Measurements from ENCODE around the gene MACROH2A2. TPM values are rescaled to one million over a fixed set of nuclear protein-coding genes. Genes with fewer than 3 reads are reported as not detected.

MACROH2A2 gene
- total and polyA plus RNA-seq, 2 of the 13 experiments (the other 11 are each of a cell fraction or from before 2014, with no cell fraction given): 9.8 to 43.1 TPM

DNA sequence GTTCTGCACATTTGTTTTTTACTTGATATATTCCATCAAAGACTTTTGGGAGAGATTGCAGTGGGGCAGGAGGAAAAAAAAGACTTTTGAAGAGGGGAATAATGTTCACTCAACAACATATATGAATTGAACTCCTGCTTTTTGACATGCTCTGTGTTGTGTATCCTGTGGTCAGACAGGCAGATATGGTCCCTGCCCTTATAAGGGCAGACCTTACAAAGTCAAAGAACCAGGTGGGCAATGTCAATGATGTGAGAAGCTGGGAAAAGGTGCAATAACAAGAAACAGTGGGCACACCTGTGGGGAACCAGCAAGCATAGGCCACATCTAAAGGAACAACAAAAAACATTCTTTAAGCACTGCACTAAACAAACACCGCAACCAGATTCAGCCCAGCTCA lies 71.8 kb downstream of the MACROH2A2 start:
- Histone ChIP-seq H3K9me3 (ENCODE audit: low read length) (no peaks in the 10 kb centered on the region), H3K27me3 (ENCODE audit: control insufficient read depth in 1 of 2, insufficient read depth in 2 of 2, low read length in 2 of 2) (no peaks in the 10 kb centered on the region), H3K27ac (ENCODE audit: extremely low read length, insufficient read depth, low read length) (no peak overlapping the region), H3K4me1 (ENCODE audit: insufficient read depth, low read length) (peaks cover 19% of the 10 kb centered on the region), H3K4me3 (replicated peaks in 1 of 3; ENCODE audit: insufficient read depth in 1 of 3, low read depth in 2 of 3, low read length in 3 of 3) (no peak overlapping the region), H3K9ac (ENCODE audit: insufficient read depth, low read depth, low read length) (no peak overlapping the region), H3K79me2 (ENCODE audit: insufficient read depth, low read length) (peaks cover 26% of the 10 kb centered on the region), H2AFZ (ENCODE audit: low read length) (no peak overlapping the region), H3K4me2 (ENCODE audit: low read depth, low read length) (no peak overlapping the region), H4K20me1 (ENCODE audit: insufficient read depth, low read length) (0 out of 2 replicates have a peak, but pooled peaks cover 2% of the 10 kb centered on the region), H3K36me3 (replicated peaks in 1 of 2; ENCODE audit: control insufficient read depth in 1 of 2, insufficient read depth in 2 of 2, low read length in 2 of 2) (peaks cover 18 to 54% of the 10 kb centered on the region in 2 experiments)
- WGBS (ENCODE audit: low lambda C conversion rate): 92% methylated on average over 1 of the region's 1 CpG
- 0 out of 2 replicates have a peak, but pooled peaks have one; percentile 18 for TF ChIP-seq POLR2AphosphoS5 (IDR thresholded peaks at IDR 0.05; ENCODE audit: low read depth, low read length)
- TF ChIP-seq MED8 (CRISPR knock-in tag; IDR thresholded peaks at IDR 0.05; ENCODE audit: insufficient replicate concordance): no peak
- TF ChIP-seq SRF (IDR thresholded peaks at IDR 0.05; ENCODE audit: low read depth, low read length): peak; percentile 59; the same call in 1 of the 2 replicates
- CTCF ChIA-PET (ENCODE audit: low intra/inter-chr PET ratio, low total read pairs): no interaction called here
- in situ Hi-C loops (cut with HindIII; ENCODE audit: extremely low pct_ligation_motif_present, low pct_unique_long_range_greater_than_20kb): no loop called here
- no peak for FAIRE-seq
- DNase-seq (ENCODE audit: low spot score): no peak
- intact Hi-C loops (cut with micrococcal nuclease; ENCODE audit: unreplicated experiment): no loop called here
- no TSS peak for BruUV-seq (replicated peaks)
- no peak for ATAC-seq
- POLR2A ChIA-PET: interaction anchor here (1.0 to 3.0 kb wide), 2 partner anchors 8 to 15 kb away, joined by 3 to 10 read pairs; no protein-coding TSS in a partner anchor

GRCh38 chr10:70124918-70125317 lies 72.3 kb downstream of the MACROH2A2 start:
- Histone ChIP-seq H3K27ac (ENCODE audit: extremely low read length, insufficient read depth, low read length) (no peak overlapping the region), H3K79me2 (ENCODE audit: insufficient read depth, low read length) (peaks cover 31% of the 10 kb centered on the region), H3K9me3 (ENCODE audit: low read length) (no peaks in the 10 kb centered on the region), H3K9ac (ENCODE audit: insufficient read depth, low read depth, low read length) (no peak overlapping the region), H3K27me3 (ENCODE audit: control insufficient read depth in 1 of 2, insufficient read depth in 2 of 2, low read length in 2 of 2) (no peaks in the 10 kb centered on the region), H2AFZ (ENCODE audit: low read length) (no peak overlapping the region), H4K20me1 (ENCODE audit: insufficient read depth, low read length) (0 out of 2 replicates have a peak, but pooled peaks cover 2% of the 10 kb centered on the region), H3K4me3 (replicated peaks in 1 of 3; ENCODE audit: insufficient read depth in 1 of 3, low read depth in 2 of 3, low read length in 3 of 3) (no peak overlapping the region), H3K36me3 (replicated peaks in 1 of 2; ENCODE audit: control insufficient read depth in 1 of 2, insufficient read depth in 2 of 2, low read length in 2 of 2) (peaks cover 15 to 49% of the 10 kb centered on the region in 2 experiments), H3K4me2 (ENCODE audit: low read depth, low read length) (no peak overlapping the region), H3K4me1 (ENCODE audit: insufficient read depth, low read length) (peaks cover 24% of the 10 kb centered on the region)
- no peak for DNase-seq (ENCODE audit: low spot score)
- intact Hi-C loops (cut with micrococcal nuclease; ENCODE audit: unreplicated experiment): no loop called here
- ChIA-PET POLR2A (interaction anchor here (3.0 kb wide), 1 partner anchor 9 kb away, joined by 10 read pairs; no protein-coding TSS in a partner anchor), CTCF (ENCODE audit: low intra/inter-chr PET ratio, low total read pairs) (no interaction called here)
- in situ Hi-C loops (cut with HindIII; ENCODE audit: extremely low pct_ligation_motif_present, low pct_unique_long_range_greater_than_20kb): no loop called here
- FAIRE-seq: no peak
- 93% methylated on average over 3 of the region's 3 CpGs for WGBS (ENCODE audit: low lambda C conversion rate)
- no peak for ATAC-seq
- no TSS peak for BruUV-seq (replicated peaks)
- no peak for TF ChIP-seq CREB1 (IDR thresholded peaks at IDR 0.05)
- no peak for TF ChIP-seq CREB1 (CRISPR knock-in tag; IDR thresholded peaks at IDR 0.05)
- TF ChIP-seq ZNF383 (CRISPR knock-in tag; IDR thresholded peaks at IDR 0.05; ENCODE audit: borderline replicate concordance): no peak
- TF ChIP-seq MAFK (conservative IDR thresholded peaks at IDR 0.05 in 1 of 2, IDR thresholded peaks at IDR 0.05 in 1 of 2; ENCODE audit: low read length in 2 of 2): 0 out of 4 replicates have a peak, but pooled peaks of 1 of the 2 experiments have one; percentile 6
- TF ChIP-seq, protein P1, sequence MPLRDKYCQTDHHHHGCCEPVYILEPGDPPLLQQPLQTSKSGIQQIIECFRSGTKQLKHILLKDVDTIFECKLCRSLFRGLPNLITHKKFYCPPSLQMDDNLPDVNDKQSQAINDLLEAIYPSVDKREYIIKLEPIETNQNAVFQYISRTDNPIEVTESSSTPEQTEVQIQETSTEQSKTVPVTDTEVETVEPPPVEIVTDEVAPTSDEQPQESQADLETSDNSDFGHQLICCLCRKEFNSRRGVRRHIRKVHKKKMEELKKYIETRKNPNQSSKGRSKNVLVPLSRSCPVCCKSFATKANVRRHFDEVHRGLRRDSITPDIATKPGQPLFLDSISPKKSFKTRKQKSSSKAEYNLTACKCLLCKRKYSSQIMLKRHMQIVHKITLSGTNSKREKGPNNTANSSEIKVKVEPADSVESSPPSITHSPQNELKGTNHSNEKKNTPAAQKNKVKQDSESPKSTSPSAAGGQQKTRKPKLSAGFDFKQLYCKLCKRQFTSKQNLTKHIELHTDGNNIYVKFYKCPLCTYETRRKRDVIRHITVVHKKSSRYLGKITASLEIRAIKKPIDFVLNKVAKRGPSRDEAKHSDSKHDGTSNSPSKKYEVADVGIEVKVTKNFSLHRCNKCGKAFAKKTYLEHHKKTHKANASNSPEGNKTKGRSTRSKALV (CRISPR knock-in tag; IDR thresholded peaks at IDR 0.05): no peak
- TF ChIP-seq FOSL2 (CRISPR knock-in tag; IDR thresholded peaks at IDR 0.05): peak; percentile 51; the same call in 1 of the 2 replicates
- no peak for TF ChIP-seq ZNF44 (CRISPR knock-in tag; IDR thresholded peaks at IDR 0.05)
- TF ChIP-seq MED8 (CRISPR knock-in tag; IDR thresholded peaks at IDR 0.05; ENCODE audit: insufficient replicate concordance): no peak
- TF ChIP-seq POGK (CRISPR knock-in tag; conservative IDR thresholded peaks at IDR 0.05): no peak
- no peak for TF ChIP-seq ARNT (IDR thresholded peaks at IDR 0.05)
- TF ChIP-seq NAIF1 (CRISPR knock-in tag; IDR thresholded peaks at IDR 0.05; ENCODE audit: borderline replicate concordance): no peak
- peak; percentile 33 for TF ChIP-seq RBM22 (optimal IDR thresholded peaks at IDR 0.05; ENCODE audit: low read length)
